H1 (cell line): ENCODE results near the gene HTATSF1. TPM values are rescaled to one million over a fixed set of nuclear protein-coding genes. Genes with fewer than 3 reads are reported as not detected.

Source experiments
- FOSL1 ChIP-seq: IDR thresholded peaks from 2 replicates; pipeline ENCODE4 v1.6.1; 2011; ENCODE audit warnings: mild to moderate bottlenecking, low read depth, low read length, moderate library complexity; ENCODE audit not compliant: insufficient read depth
- GTF2F1 ChIP-seq: IDR thresholded peaks from 2 replicates; pipeline ENCODE4 v1.6.1; 2012; ENCODE audit warnings: low read depth, low read length, improper control_type of control experiment, borderline replicate concordance
- MAFK ChIP-seq: IDR thresholded peaks from 2 replicates; pipeline ENCODE4 v1.6.1; 2012; ENCODE audit warnings: low read depth, mild to moderate bottlenecking, improper control_type of control experiment, low read length
- SP1 ChIP-seq: IDR thresholded peaks from 2 replicates; pipeline ENCODE4 v1.6.1; 2011; ENCODE audit warnings: low read depth, low read length
- TAF7 ChIP-seq: optimal IDR thresholded peaks from 2 replicates; pipeline ENCODE3; 2011; ENCODE audit warnings: low read depth, mild to moderate bottlenecking, inconsistent platforms, low read length, moderate library complexity, borderline replicate concordance
- polyA plus RNA-seq, 7 experiments: library from polyadenylated mRNA; depleted of rRNA in 3 of 7; stranded (reverse) in 5 of 7; unstranded in 2 of 7; fragments of >200 nt in 5 of 7; fragments of 200-250 nt in 2 of 7; gene quantifications; 1 replicate in 5 of 7; 2 replicates in 1 of 7; 4 replicates in 1 of 7; pipeline versions ENCODE4 v1.2.1 to v1.2.3, GENCODE V29; 2011 to 2013; ENCODE audit warnings: missing spikeins in 2 of 7, mixed read lengths in 2 of 7
- total RNA-seq: library from RNA; stranded (reverse); fragmentation: NEBNext Ultra II Directional; extraction: Animal tissue kit (Norgen Biotek cat#: 25700); gene quantifications from 2 replicates; pipeline ENCODE4 v1.2.1, GENCODE V29; 2021
- TF ChIP-seq, protein P1 (sequence below): IDR thresholded peaks from 2 replicates; pipeline ENCODE4 v1.6.1; 2012; ENCODE audit warnings: low read length, inconsistent platforms

Gene HTATSF1
- total and polyA plus RNA-seq, 2 of the 8 experiments (the other 6 are each of a cell fraction or from before 2014, with no cell fraction given): 1.2 to 49.3 TPM

- no peak for TF ChIP-seq TAF7
- TF ChIP-seq MAFK: no peak
- no peak for TF ChIP-seq FOSL1
- TF ChIP-seq SP1: no peak
- TF ChIP-seq, protein P1, sequence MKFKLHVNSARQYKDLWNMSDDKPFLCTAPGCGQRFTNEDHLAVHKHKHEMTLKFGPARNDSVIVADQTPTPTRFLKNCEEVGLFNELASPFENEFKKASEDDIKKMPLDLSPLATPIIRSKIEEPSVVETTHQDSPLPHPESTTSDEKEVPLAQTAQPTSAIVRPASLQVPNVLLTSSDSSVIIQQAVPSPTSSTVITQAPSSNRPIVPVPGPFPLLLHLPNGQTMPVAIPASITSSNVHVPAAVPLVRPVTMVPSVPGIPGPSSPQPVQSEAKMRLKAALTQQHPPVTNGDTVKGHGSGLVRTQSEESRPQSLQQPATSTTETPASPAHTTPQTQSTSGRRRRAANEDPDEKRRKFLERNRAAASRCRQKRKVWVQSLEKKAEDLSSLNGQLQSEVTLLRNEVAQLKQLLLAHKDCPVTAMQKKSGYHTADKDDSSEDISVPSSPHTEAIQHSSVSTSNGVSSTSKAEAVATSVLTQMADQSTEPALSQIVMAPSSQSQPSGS: no peak
- TF ChIP-seq GTF2F1: no peak
Measured at GRCh38 chrX:136450050-136450830, 47.2 kb upstream of the HTATSF1 start (continued).
